Right cardiac atrium (tissue), 5 donors: ENCODE data around the gene EPHB2. TPM values are rescaled to one million over a fixed set of nuclear protein-coding genes. Genes with fewer than 3 reads are reported as not detected.
"Not testable (repeated sequence)": the region's sequence is repeated elsewhere in the genome, so short reads cannot be mapped to it uniquely, and the experiment has no call there.

Experiments used
- ATAC-seq, 2 donors: fragments of 200-7000 bp; cut with Tn5 transposase; one replicate each; pipeline versions ENCODE4 v1.8.0 to v1.9.1; 2020; ENCODE audit warnings: moderate library complexity in 2 of 2, mild to moderate bottlenecking in 1 of 2
- DNase-seq, 3 donors: peaks; one replicate each; pipeline ENCODE4 v3.0.0-alpha.2; 2020
- H3K27ac ChIP-seq: one replicate; pipeline ENCODE4 v1.5.1; 2013; ENCODE audit warnings: mild to moderate bottlenecking, low read length, control low read depth, moderate library complexity
- H3K27me3 ChIP-seq: one replicate; pipeline ENCODE4 v1.6.1; 2013; ENCODE audit not compliant: control insufficient read depth, insufficient read depth
- H3K4me1 ChIP-seq: one replicate; pipeline ENCODE4 v1.6.1; 2013; ENCODE audit warnings: low read length; ENCODE audit not compliant: control insufficient read depth, insufficient read depth
- H3K4me3 ChIP-seq: one replicate; pipeline ENCODE4 v1.5.1; 2013; ENCODE audit warnings: low read length, control low read depth
- H3K9me3 ChIP-seq: one replicate; pipeline ENCODE4 v1.6.1; 2013; ENCODE audit warnings: low read length; ENCODE audit not compliant: control insufficient read depth
- WGBS: extraction: QIAGEN DNeasy Blood & Tissue Kit; methylation state at CpG from one replicate; pipeline ENCODE4 v1.1.7; 2013; 5-methylcytosine and 5-hydroxymethylcytosine counted together
- intact Hi-C, 4 donors: fragments of 100-400 bp; cut with DNase I; formaldehyde crosslinking; loops; one replicate each; pipeline versions ENCODE4 v1.11.0 to v1.14.0; 2022 to 2023
- polyA plus RNA-seq: library from polyadenylated mRNA; stranded (reverse); fragments of 200-250 nt; gene quantifications from one replicate; pipeline ENCODE4 v1.2.3, GENCODE V29; 2013
- total RNA-seq, 4 donors: library from RNA; stranded (reverse); fragmentation: NEBNext Ultra II Directional; extraction: Animal tissue kit (Norgen Biotek cat#: 25700); gene quantifications; one replicate each; pipeline ENCODE4 v1.2.1, GENCODE V29; 2021
- donor health status: healthy with polysubstance abuse.
- donor health status: DM: no; HTN: yes; CAD: no.
- donor health status: DM: no; HTN: no; CAD: no.
- donor health status: DM: no; HTN: yes; CAD: no; lungs with severe emphysema.
- donor health status: DM: yes; HTN: yes; CAD: no.

Gene EPHB2
- total and polyA plus RNA-seq, 5 donors = 1.2 to 7.7 (median 3.5) TPM

- H3K4me3 ChIP-seq = no peak overlapping the region
- H3K27ac ChIP-seq = no peak overlapping the region
- intact Hi-C loops = loop anchor here in 2 of 4 donors (10.0 kb wide), 2 partner anchors 232 to 262 kb away; no protein-coding TSS in a partner anchor
- H3K4me1 ChIP-seq = no peaks in the 10 kb centered on the region
- no peaks in the 10 kb centered on the region for H3K27me3 ChIP-seq
- H3K9me3 ChIP-seq = no peaks in the 10 kb centered on the region
- ATAC-seq (no peak), DNase-seq (no peak)
- WGBS = 42% methylated on average over 2 of the region's 2 CpGs
These were observed 226.0 kb downstream of the EPHB2 start for GRCh38 chr1:22936681-22937080.

GRCh38 chr1:22941257-22941656 is 230.6 kb downstream of the EPHB2 start:
- Histone ChIP-seq H3K27me3 (no peaks in the 10 kb centered on the region), H3K4me3 (no peak overlapping the region), H3K27ac (no peak overlapping the region), H3K9me3 (no peaks in the 10 kb centered on the region), H3K4me1 (no peaks in the 10 kb centered on the region)
- intact Hi-C loops = no loop called here
- DNase-seq = no peak
- 43% methylated on average over 2 of the region's 2 CpGs for WGBS
- ATAC-seq = no peak

- DNase-seq (no peak), ATAC-seq (no peak)
- H3K4me1 ChIP-seq = no peaks in the 10 kb centered on the region
- H3K27ac ChIP-seq = no peak overlapping the region
- 84% methylated on average over 4 of the region's 4 CpGs for WGBS
- no peaks in the 10 kb centered on the region for H3K27me3 ChIP-seq
- no peak overlapping the region for H3K4me3 ChIP-seq
- no peaks in the 10 kb centered on the region for H3K9me3 ChIP-seq
- intact Hi-C loops = no loop called here
These were observed 233.9 kb downstream of the EPHB2 start for GRCh38 chr1:22944346-22945055.

GRCh38 chr1:22945171-22945570 is 234.5 kb downstream of the EPHB2 start:
- H3K4me3 ChIP-seq, H3K9me3 ChIP-seq, intact Hi-C loops, ATAC-seq, H3K4me1 ChIP-seq, DNase-seq, H3K27ac ChIP-seq, H3K27me3 ChIP-seq: not testable (repeated sequence)
- WGBS = 76% methylated on average over 5 of the region's 5 CpGs

- WGBS = 64% methylated on average over 5 of the region's 5 CpGs
- intact Hi-C loops = no loop called here
- Histone ChIP-seq H3K27me3 (no peaks in the 10 kb centered on the region), H3K27ac (no peak overlapping the region), H3K4me1 (no peaks in the 10 kb centered on the region), H3K9me3 (no peaks in the 10 kb centered on the region), H3K4me3 (no peak overlapping the region)
- DNase-seq = no peak
- no peak for ATAC-seq
These were observed 239.2 kb downstream of the EPHB2 start for GRCh38 chr1:22949822-22950331.

- DNase-seq (no peak), ATAC-seq (no peak)
- no peaks in the 10 kb centered on the region for H3K9me3 ChIP-seq
- no peaks in the 10 kb centered on the region for H3K27me3 ChIP-seq
- H3K27ac ChIP-seq = no peak overlapping the region
- intact Hi-C loops = no loop called here
- no peak overlapping the region for H3K4me3 ChIP-seq
- WGBS = 69% methylated on average over 3 of the region's 3 CpGs
- H3K4me1 ChIP-seq = no peaks in the 10 kb centered on the region
These were observed 241.2 kb downstream of the EPHB2 start for GRCh38 chr1:22951796-22952195.

GRCh38 chr1:22952694-22953056 is 242.0 kb downstream of the EPHB2 start:
- intact Hi-C loops = no loop called here
- H3K4me1 ChIP-seq = no peaks in the 10 kb centered on the region
- no peaks in the 10 kb centered on the region for H3K9me3 ChIP-seq
- DNase-seq (no peak), ATAC-seq (no peak)
- no peaks in the 10 kb centered on the region for H3K27me3 ChIP-seq
- no peak overlapping the region for H3K4me3 ChIP-seq
- 82% methylated on average over 5 of the region's 5 CpGs for WGBS
- no peak overlapping the region for H3K27ac ChIP-seq

GRCh38 chr1:22953057-22953739 is 242.6 kb downstream of the EPHB2 start:
- H3K27ac ChIP-seq = no peak overlapping the region
- intact Hi-C loops = no loop called here
- H3K27me3 ChIP-seq = no peaks in the 10 kb centered on the region
- peak in 2 of 3 donors; percentile 44 to 51 for DNase-seq
- ATAC-seq = peak in 1 of 2 donors; percentile 24
- H3K9me3 ChIP-seq = no peaks in the 10 kb centered on the region
- WGBS = 9% methylated on average over 92 of the region's 92 CpGs
- no peaks in the 10 kb centered on the region for H3K4me1 ChIP-seq
- no peak overlapping the region for H3K4me3 ChIP-seq

GRCh38 chr1:22953740-22954141 is 243.1 kb downstream of the EPHB2 start:
- no peak overlapping the region for H3K27ac ChIP-seq
- H3K27me3 ChIP-seq = no peaks in the 10 kb centered on the region
- no peaks in the 10 kb centered on the region for H3K9me3 ChIP-seq
- no peaks in the 10 kb centered on the region for H3K4me1 ChIP-seq
- intact Hi-C loops = no loop called here
- H3K4me3 ChIP-seq = no peak overlapping the region
- ATAC-seq (no peak), DNase-seq (no peak)
- WGBS = 13% methylated on average over 38 of the region's 38 CpGs

- Histone ChIP-seq H3K27me3 (no peaks in the 10 kb centered on the region), H3K9me3 (no peaks in the 10 kb centered on the region), H3K4me3 (no peak overlapping the region), H3K4me1 (no peaks in the 10 kb centered on the region), H3K27ac (no peak overlapping the region)
- DNase-seq (no peak), ATAC-seq (peak in 1 of 2 donors; percentile 31)
- WGBS = 83% methylated on average over 7 of the region's 7 CpGs
- intact Hi-C loops = no loop called here
These were observed 244.5 kb downstream of the EPHB2 start for GRCh38 chr1:22955146-22955545.

GRCh38 chr1:22957066-22957465 is 246.4 kb downstream of the EPHB2 start:
- DNase-seq = no peak
- no peak overlapping the region for H3K4me3 ChIP-seq
- H3K9me3 ChIP-seq = no peaks in the 10 kb centered on the region
- no peak overlapping the region for H3K27ac ChIP-seq
- no peaks in the 10 kb centered on the region for H3K27me3 ChIP-seq
- ATAC-seq = no peak
- 60% methylated on average over 3 of the region's 3 CpGs for WGBS
- H3K4me1 ChIP-seq = no peaks in the 10 kb centered on the region
- intact Hi-C loops = no loop called here
